Activated T-helper 17 cell treated with anti-CD3 and anti-CD28 coated beads, Interleukin-2, amount 50 U/mL, for 72 hours (primary cell): ENCODE results near the gene TRHDE. TPM values are rescaled to one million over a fixed set of nuclear protein-coding genes. Genes with fewer than 3 reads are reported as not detected.

Source experiments
- ATAC-seq: fragments of 150-1000 bp; cut with Tn5 transposase; replicated peaks from 2 replicates; pipeline ENCODE4 v1.10.0; 2021; ENCODE audit warnings: mild to moderate bottlenecking, moderate library complexity
- H3K27ac Mint-ChIP-seq: one replicate; pipeline ENCODE4 v1.8.0; 2022; ENCODE audit warnings: mixed read lengths
- H3K27me3 Mint-ChIP-seq: one replicate; pipeline ENCODE4 v1.8.0; 2022; ENCODE audit warnings: mixed read lengths
- H3K36me3 Mint-ChIP-seq: one replicate; pipeline ENCODE4 v1.8.0; 2022; ENCODE audit warnings: low read depth, mild to moderate bottlenecking, mixed read lengths
- H3K4me1 Mint-ChIP-seq: one replicate; pipeline ENCODE4 v1.8.0; 2022; ENCODE audit warnings: mixed read lengths
- H3K4me3 Mint-ChIP-seq: one replicate; pipeline ENCODE4 v1.8.0; 2022; ENCODE audit warnings: mild to moderate bottlenecking, mixed read lengths
- H3K9me3 Mint-ChIP-seq: one replicate; pipeline ENCODE4 v1.8.0; 2022; ENCODE audit warnings: mixed read lengths
- total RNA-seq, 2 donors: library from RNA; stranded (reverse); gene quantifications; one replicate each; pipeline ENCODE4 v1.2.3, GENCODE V29; 2022

TRHDE gene
- total RNA-seq, 2 donors from 2014 or later = not detected

GRCh38 chr12:72318341-72318740 lies 46.2 kb downstream of the TRHDE start:
- Mint-ChIP-seq H3K27ac (no peak overlapping the region), H3K4me1 (no peaks in the 10 kb centered on the region), H3K4me3 (no peak overlapping the region), H3K9me3 (no peaks in the 10 kb centered on the region), H3K27me3 (no peaks in the 10 kb centered on the region), H3K36me3 (no peaks in the 10 kb centered on the region)
- no peak for ATAC-seq

GRCh38 chr12:72323881-72324280 lies 51.7 kb downstream of the TRHDE start:
- Mint-ChIP-seq H3K27ac (no peak overlapping the region), H3K9me3 (no peaks in the 10 kb centered on the region), H3K27me3 (no peaks in the 10 kb centered on the region), H3K4me3 (no peak overlapping the region), H3K36me3 (no peaks in the 10 kb centered on the region), H3K4me1 (no peaks in the 10 kb centered on the region)
- ATAC-seq = no peak

GRCh38 chr12:72330301-72330700 lies 58.1 kb downstream of the TRHDE start:
- Mint-ChIP-seq H3K36me3 (no peaks in the 10 kb centered on the region), H3K27me3 (no peaks in the 10 kb centered on the region), H3K4me1 (no peaks in the 10 kb centered on the region), H3K9me3 (no peaks in the 10 kb centered on the region), H3K27ac (no peak overlapping the region), H3K4me3 (no peak overlapping the region)
- no peak for ATAC-seq

- H3K9me3 Mint-ChIP-seq = no peaks in the 10 kb centered on the region
Measured at GRCh38 chr12:72330784-72331183, 58.6 kb downstream of the TRHDE start.

GRCh38 chr12:72337382-72337781 lies 65.2 kb downstream of the TRHDE start:
- Mint-ChIP-seq H3K36me3 (no peaks in the 10 kb centered on the region), H3K4me1 (no peaks in the 10 kb centered on the region), H3K4me3 (no peak overlapping the region), H3K27ac (no peak overlapping the region), H3K9me3 (no peaks in the 10 kb centered on the region), H3K27me3 (no peaks in the 10 kb centered on the region)
- no peak for ATAC-seq

More at GRCh38 chr12:72330784-72331183, 58.6 kb downstream of the TRHDE start:
- H3K27me3 Mint-ChIP-seq = no peaks in the 10 kb centered on the region
- no peak overlapping the region for H3K27ac Mint-ChIP-seq
- ATAC-seq = no peak
- no peaks in the 10 kb centered on the region for H3K4me1 Mint-ChIP-seq
- H3K36me3 Mint-ChIP-seq = no peaks in the 10 kb centered on the region
- no peak overlapping the region for H3K4me3 Mint-ChIP-seq

GRCh38 chr12:72337946-72338345 lies 65.8 kb downstream of the TRHDE start:
- H3K27ac Mint-ChIP-seq = no peak overlapping the region

GRCh38 chr12:72338437-72338836 lies 66.3 kb downstream of the TRHDE start:
- Mint-ChIP-seq H3K27me3 (no peaks in the 10 kb centered on the region), H3K4me1 (no peaks in the 10 kb centered on the region), H3K9me3 (no peaks in the 10 kb centered on the region), H3K36me3 (no peaks in the 10 kb centered on the region), H3K27ac (no peak overlapping the region), H3K4me3 (no peak overlapping the region)
- ATAC-seq = no peak

More at GRCh38 chr12:72337946-72338345, 65.8 kb downstream of the TRHDE start:
- no peaks in the 10 kb centered on the region for H3K36me3 Mint-ChIP-seq
- H3K27me3 Mint-ChIP-seq = no peaks in the 10 kb centered on the region
- no peaks in the 10 kb centered on the region for H3K4me1 Mint-ChIP-seq
- no peak overlapping the region for H3K4me3 Mint-ChIP-seq
- ATAC-seq = no peak
- H3K9me3 Mint-ChIP-seq = no peaks in the 10 kb centered on the region

GRCh38 chr12:72346363-72346944 lies 74.3 kb downstream of the TRHDE start:
- no peaks in the 10 kb centered on the region for H3K27me3 Mint-ChIP-seq
- H3K9me3 Mint-ChIP-seq = no peaks in the 10 kb centered on the region
- no peaks in the 10 kb centered on the region for H3K36me3 Mint-ChIP-seq
- H3K27ac Mint-ChIP-seq = no peak overlapping the region
- no peaks in the 10 kb centered on the region for H3K4me1 Mint-ChIP-seq
- peak; percentile 62 for ATAC-seq
- no peak overlapping the region for H3K4me3 Mint-ChIP-seq

GRCh38 chr12:72349491-72349890 lies 77.3 kb downstream of the TRHDE start:
- Mint-ChIP-seq H3K9me3 (no peaks in the 10 kb centered on the region), H3K27me3 (no peaks in the 10 kb centered on the region), H3K36me3 (no peaks in the 10 kb centered on the region), H3K27ac (no peak overlapping the region), H3K4me1 (no peaks in the 10 kb centered on the region), H3K4me3 (no peak overlapping the region)
- no peak for ATAC-seq

GRCh38 chr12:72359416-72359815 lies 87.2 kb downstream of the TRHDE start:
- H3K36me3 Mint-ChIP-seq = no peaks in the 10 kb centered on the region
- H3K27ac Mint-ChIP-seq = no peak overlapping the region
- H3K9me3 Mint-ChIP-seq = no peaks in the 10 kb centered on the region
- H3K4me3 Mint-ChIP-seq = no peak overlapping the region
- H3K27me3 Mint-ChIP-seq = no peaks in the 10 kb centered on the region
- no peaks in the 10 kb centered on the region for H3K4me1 Mint-ChIP-seq
- ATAC-seq = no peak

- no peak overlapping the region for H3K4me3 Mint-ChIP-seq
- ATAC-seq = no peak
- H3K4me1 Mint-ChIP-seq = no peaks in the 10 kb centered on the region
- H3K27me3 Mint-ChIP-seq = no peaks in the 10 kb centered on the region
- no peaks in the 10 kb centered on the region for H3K36me3 Mint-ChIP-seq
- no peak overlapping the region for H3K27ac Mint-ChIP-seq
- H3K9me3 Mint-ChIP-seq = no peaks in the 10 kb centered on the region
Measured at GRCh38 chr12:72365151-72365550, 93.0 kb downstream of the TRHDE start.

- Mint-ChIP-seq H3K27ac (no peak overlapping the region), H3K36me3 (no peaks in the 10 kb centered on the region), H3K4me3 (no peak overlapping the region), H3K27me3 (no peaks in the 10 kb centered on the region), H3K9me3 (no peaks in the 10 kb centered on the region), H3K4me1 (no peaks in the 10 kb centered on the region)
- ATAC-seq = no peak
Measured at GRCh38 chr12:72366255-72366654, 94.1 kb downstream of the TRHDE start.

GRCh38 chr12:72368298-72368697 lies 96.1 kb downstream of the TRHDE start:
- H3K9me3 Mint-ChIP-seq = no peaks in the 10 kb centered on the region
- H3K4me1 Mint-ChIP-seq = no peaks in the 10 kb centered on the region
- no peak overlapping the region for H3K27ac Mint-ChIP-seq
- ATAC-seq = no peak
- H3K36me3 Mint-ChIP-seq = no peaks in the 10 kb centered on the region
- H3K4me3 Mint-ChIP-seq = no peak overlapping the region
- H3K27me3 Mint-ChIP-seq = no peaks in the 10 kb centered on the region

- Mint-ChIP-seq H3K27ac (no peak overlapping the region), H3K4me3 (no peak overlapping the region), H3K9me3 (no peaks in the 10 kb centered on the region), H3K4me1 (no peaks in the 10 kb centered on the region), H3K27me3 (no peaks in the 10 kb centered on the region), H3K36me3 (no peaks in the 10 kb centered on the region)
- ATAC-seq = no peak
Measured at GRCh38 chr12:72368719-72369422, 96.7 kb downstream of the TRHDE start.

GRCh38 chr12:72369423-72369959 lies 97.3 kb downstream of the TRHDE start:
- no peaks in the 10 kb centered on the region for H3K4me1 Mint-ChIP-seq
- H3K27ac Mint-ChIP-seq = no peak overlapping the region
- H3K27me3 Mint-ChIP-seq = no peaks in the 10 kb centered on the region
- no peaks in the 10 kb centered on the region for H3K9me3 Mint-ChIP-seq
- no peaks in the 10 kb centered on the region for H3K36me3 Mint-ChIP-seq
- no peak for ATAC-seq
- no peak overlapping the region for H3K4me3 Mint-ChIP-seq
